Spinal cord (tissue), 10 donors: ENCODE measurements around the gene MRPL50. TPM values are rescaled to one million over a fixed set of nuclear protein-coding genes. Genes with fewer than 3 reads are reported as not detected.
A peak's percentile ranks its signal among the peaks of the same experiment; 100 is the strongest.

Experiments
- DNase-seq, 6 donors: peaks; one replicate each; pipeline versions ENCODE4 v3.0.0 to v3.0.0-alpha.2; 2013 to 2015; ENCODE audit warnings: low spot score in 6 of 6, low read depth in 4 of 6
- H3K27ac ChIP-seq: one replicate; pipeline ENCODE4 v1.5.1; 2013; ENCODE audit warnings: low read depth, low read length, control low read depth
- H3K27me3 ChIP-seq: one replicate; pipeline ENCODE4 v1.6.1; 2013; ENCODE audit warnings: low read length; ENCODE audit not compliant: control insufficient read depth, insufficient read depth
- H3K36me3 ChIP-seq: one replicate; pipeline ENCODE4 v1.6.1; 2013; ENCODE audit warnings: low read length; ENCODE audit not compliant: control insufficient read depth, insufficient read depth
- H3K4me1 ChIP-seq: one replicate; pipeline ENCODE4 v1.6.1; 2013; ENCODE audit warnings: low read length; ENCODE audit not compliant: control insufficient read depth, insufficient read depth
- H3K4me3 ChIP-seq: one replicate; pipeline ENCODE4 v1.5.1; 2013; ENCODE audit warnings: low read depth, low read length, control low read depth
- H3K9me3 ChIP-seq: one replicate; pipeline ENCODE4 v1.6.1; 2013; ENCODE audit warnings: low read length; ENCODE audit not compliant: control insufficient read depth, insufficient read depth
- WGBS: methylation state at CpG from one replicate; pipeline ENCODE4 v1.1.5; 2013; ENCODE audit warnings: missing lambda C conversion rate; ENCODE audit not compliant: insufficient coverage; 5-methylcytosine and 5-hydroxymethylcytosine counted together
- polyA plus RNA-seq, 2 donors: library from polyadenylated mRNA; unstranded; fragments of 120-200 nt; gene quantifications; one replicate each; pipeline ENCODE4 v1.2.1, GENCODE V29; 2013; ENCODE audit not compliant: insufficient read length in 2 of 2
- total RNA-seq, 2 donors: library from RNA; depleted of rRNA in 1 of 2; stranded (reverse); fragments of 120-200 nt in 1 of 2; fragments of >200 nt in 1 of 2; gene quantifications; one replicate each; pipeline versions ENCODE4 v1.2.3 to v1.2.4, GENCODE V29; 2013 to 2014
- donor health status: healthy.

Gene MRPL50
- total and polyA plus RNA-seq, 4 donors = 20.2 to 40.6 (median 24.8) TPM

DNA sequence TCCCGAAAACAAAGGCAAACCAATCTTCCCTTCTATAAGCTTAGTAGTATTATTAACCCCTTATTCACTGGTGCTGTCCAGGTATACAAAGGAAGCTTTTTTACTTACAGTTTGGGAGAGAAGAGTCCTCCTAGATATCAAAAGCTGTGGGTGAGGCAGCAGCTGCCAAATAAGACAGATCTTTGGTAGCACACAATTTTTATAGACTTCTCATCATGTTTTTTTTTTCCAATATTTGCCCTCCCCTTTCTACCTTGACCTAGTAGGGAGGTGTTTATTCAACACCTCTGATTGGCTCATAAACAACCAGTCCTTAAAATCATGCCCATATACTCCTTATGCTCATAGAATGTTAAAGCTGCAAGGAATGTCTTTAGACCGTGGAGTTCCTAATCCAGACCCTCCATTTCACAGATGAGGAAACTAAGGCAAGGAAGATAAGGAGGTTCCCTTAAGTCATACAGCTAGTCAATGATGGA is 37.2 kb upstream of the MRPL50 start, which contains the start of gene ALDOB:
TSS of gene ALDOB (minus strand) at position 174 of the 479 bp plus-strand sequence. CDS start 4,887 bp downstream, outside the sequence.
- Histone ChIP-seq H3K4me1 (no peaks in the 10 kb centered on the region), H3K4me3 (no peak within 1 kb of the TSS), H3K36me3 (no peaks in the 10 kb centered on the region), H3K27ac (no peak within 1 kb of the TSS), H3K9me3 (no peaks in the 10 kb centered on the region), H3K27me3 (no peaks in the 10 kb centered on the region)
- DNase-seq = no peak
- no CpG with 5 or more reads among the region's 2 CpGs for WGBS

DNA sequence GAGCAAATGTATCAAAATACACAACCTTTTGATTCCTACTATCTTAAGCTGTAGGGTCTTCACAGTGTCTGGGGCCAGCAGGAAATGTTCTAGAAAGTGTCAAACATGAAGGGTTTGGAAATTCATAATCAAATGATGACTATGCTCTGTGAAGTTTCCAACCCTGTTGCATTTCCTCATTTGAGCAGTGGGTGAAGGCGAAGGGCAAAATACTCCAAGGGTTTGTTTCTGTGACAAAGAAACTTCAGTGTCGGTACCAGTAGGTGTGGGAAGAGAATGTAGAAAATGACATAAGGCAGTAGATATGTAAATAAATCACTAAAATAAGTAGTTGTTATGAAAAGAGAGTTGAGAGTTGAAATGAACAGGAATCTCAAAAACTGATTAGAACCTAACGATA is 36.6 kb upstream of the MRPL50 start:
- H3K9me3 ChIP-seq = no peaks in the 10 kb centered on the region
- H3K36me3 ChIP-seq = no peaks in the 10 kb centered on the region
- H3K27me3 ChIP-seq = no peaks in the 10 kb centered on the region
- no CpG with 5 or more reads among the region's 3 CpGs for WGBS
- DNase-seq = no peak
- no peaks in the 10 kb centered on the region for H3K4me1 ChIP-seq
- H3K27ac ChIP-seq = no peak overlapping the region
- no peak overlapping the region for H3K4me3 ChIP-seq

DNA sequence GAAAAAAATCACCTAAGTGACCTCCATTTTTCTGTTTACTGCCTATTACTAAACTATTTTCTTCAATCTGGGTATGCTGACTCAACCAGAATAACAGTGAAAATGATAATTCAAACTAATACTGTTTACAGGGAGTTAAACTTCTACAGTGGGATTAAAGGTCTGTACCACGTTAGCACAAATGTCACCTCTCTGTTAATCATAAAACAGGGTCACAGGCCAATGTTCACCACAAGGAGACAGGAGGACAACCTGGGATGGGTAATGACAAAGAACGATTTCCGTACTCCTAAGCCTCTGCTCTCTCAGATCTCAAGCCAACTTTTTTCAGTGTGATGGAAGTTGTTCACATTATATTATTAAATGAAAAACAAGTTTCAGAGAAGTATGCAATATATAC is 34.8 kb upstream of the MRPL50 start:
- H3K4me1 ChIP-seq = no peaks in the 10 kb centered on the region
- no peaks in the 10 kb centered on the region for H3K9me3 ChIP-seq
- WGBS = no CpG with 5 or more reads among the region's 3 CpGs
- no peak overlapping the region for H3K27ac ChIP-seq
- H3K4me3 ChIP-seq = no peak overlapping the region
- DNase-seq = no peak
- H3K36me3 ChIP-seq = no peaks in the 10 kb centered on the region
- no peaks in the 10 kb centered on the region for H3K27me3 ChIP-seq

DNA sequence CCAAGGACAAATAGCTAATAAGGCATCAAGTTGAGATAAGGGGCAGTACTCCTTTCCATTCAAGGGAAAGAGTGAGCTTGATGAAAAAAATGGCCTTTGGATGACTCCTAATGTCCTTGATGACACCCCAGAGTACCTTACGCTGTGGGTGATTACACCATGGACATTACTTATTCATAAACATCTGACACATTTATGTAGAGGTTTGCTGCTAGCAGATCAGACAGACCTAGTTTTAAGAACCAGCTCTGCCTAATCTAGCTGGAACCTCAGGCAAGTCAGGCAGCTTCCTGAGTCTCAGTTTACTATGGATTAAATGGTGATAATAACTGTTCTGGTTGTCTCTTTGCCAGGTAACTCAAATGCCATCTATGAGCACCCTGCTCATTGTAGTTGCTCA is 34.3 kb upstream of the MRPL50 start:
- Histone ChIP-seq H3K36me3 (no peaks in the 10 kb centered on the region), H3K27me3 (no peaks in the 10 kb centered on the region), H3K9me3 (no peaks in the 10 kb centered on the region), H3K4me3 (no peak overlapping the region), H3K4me1 (no peaks in the 10 kb centered on the region), H3K27ac (no peak overlapping the region)
- DNase-seq = peak in 1 of 6 donors; percentile 19
- WGBS = no CpG with 5 or more reads among the region's 1 CpG

DNA sequence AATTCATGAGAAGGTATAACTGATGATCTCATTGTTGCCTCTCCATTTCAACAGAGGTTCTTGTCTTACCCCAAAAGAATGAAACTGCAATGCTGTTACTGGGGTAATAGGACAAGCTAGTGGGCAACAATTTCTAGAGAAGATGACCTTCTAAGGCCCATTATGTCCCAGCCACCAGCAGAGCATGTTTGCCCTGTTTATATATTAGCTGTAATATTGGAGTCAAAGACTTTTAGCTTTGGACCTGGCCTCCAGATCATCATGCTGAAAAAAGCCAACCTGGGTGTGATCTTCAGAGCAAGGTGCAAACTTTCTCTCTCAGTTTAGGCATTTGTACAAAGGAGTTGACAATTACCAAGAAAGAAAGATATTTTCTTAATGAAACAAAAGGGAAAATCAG is 33.8 kb upstream of the MRPL50 start:
- no peaks in the 10 kb centered on the region for H3K27me3 ChIP-seq
- no peak for DNase-seq
- no peaks in the 10 kb centered on the region for H3K36me3 ChIP-seq
- no peak overlapping the region for H3K27ac ChIP-seq
- H3K9me3 ChIP-seq = no peaks in the 10 kb centered on the region
- H3K4me1 ChIP-seq = no peaks in the 10 kb centered on the region
- no peak overlapping the region for H3K4me3 ChIP-seq

DNA sequence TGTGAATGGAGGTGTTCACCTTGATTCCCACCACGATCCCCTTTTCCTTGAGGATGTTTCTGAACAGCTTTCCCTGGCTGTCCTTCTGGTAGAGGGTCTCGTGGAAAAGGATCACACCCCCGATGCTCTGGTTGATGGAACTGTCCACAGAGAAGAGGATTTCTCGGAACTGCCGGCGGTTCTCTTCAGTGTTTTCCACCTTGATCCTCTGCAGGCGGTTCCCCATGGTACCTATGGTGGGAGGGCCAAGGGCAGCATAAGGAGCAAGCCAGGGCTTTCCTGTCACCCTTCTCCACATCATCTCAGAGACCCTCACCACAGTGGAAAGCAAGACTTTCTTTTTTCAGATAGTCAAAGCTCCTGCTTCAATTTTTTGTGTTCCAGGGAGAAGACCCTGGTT is 31.3 kb upstream of the MRPL50 start:
- no peak for DNase-seq
- 92% methylated on average over 3 of the region's 7 CpGs for whole genome bisulfite sequencing
- Histone ChIP-seq H3K4me3 (no peak overlapping the region), H3K27ac (no peak overlapping the region), H3K36me3 (no peaks in the 10 kb centered on the region), H3K9me3 (no peaks in the 10 kb centered on the region), H3K4me1 (no peaks in the 10 kb centered on the region), H3K27me3 (no peaks in the 10 kb centered on the region)

DNA sequence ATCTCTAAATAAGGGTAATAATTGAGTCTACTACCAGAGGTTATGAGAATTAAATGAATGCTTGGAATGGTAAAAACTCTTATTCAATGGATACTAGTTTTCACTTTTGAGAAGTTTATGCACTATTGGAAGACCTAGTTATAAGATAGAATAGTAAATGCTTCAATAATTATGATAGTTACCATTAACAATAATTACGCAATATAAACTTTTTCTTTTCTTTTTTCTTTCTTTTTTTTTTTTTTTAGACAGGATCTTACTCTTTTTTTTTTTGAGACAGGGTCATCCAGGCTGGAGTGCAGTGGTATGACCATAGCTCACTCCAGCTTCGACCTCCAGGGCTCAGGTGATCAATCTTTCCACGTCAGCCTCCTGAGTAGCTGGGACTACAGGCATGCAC is 30.5 kb upstream of the MRPL50 start:
- WGBS = 74% methylated on average over 2 of the region's 3 CpGs
- no peak overlapping the region for H3K27ac ChIP-seq
- DNase-seq = no peak
- H3K9me3 ChIP-seq = no peaks in the 10 kb centered on the region
- no peaks in the 10 kb centered on the region for H3K36me3 ChIP-seq
- H3K27me3 ChIP-seq = no peaks in the 10 kb centered on the region
- H3K4me3 ChIP-seq = no peak overlapping the region
- no peaks in the 10 kb centered on the region for H3K4me1 ChIP-seq

DNA sequence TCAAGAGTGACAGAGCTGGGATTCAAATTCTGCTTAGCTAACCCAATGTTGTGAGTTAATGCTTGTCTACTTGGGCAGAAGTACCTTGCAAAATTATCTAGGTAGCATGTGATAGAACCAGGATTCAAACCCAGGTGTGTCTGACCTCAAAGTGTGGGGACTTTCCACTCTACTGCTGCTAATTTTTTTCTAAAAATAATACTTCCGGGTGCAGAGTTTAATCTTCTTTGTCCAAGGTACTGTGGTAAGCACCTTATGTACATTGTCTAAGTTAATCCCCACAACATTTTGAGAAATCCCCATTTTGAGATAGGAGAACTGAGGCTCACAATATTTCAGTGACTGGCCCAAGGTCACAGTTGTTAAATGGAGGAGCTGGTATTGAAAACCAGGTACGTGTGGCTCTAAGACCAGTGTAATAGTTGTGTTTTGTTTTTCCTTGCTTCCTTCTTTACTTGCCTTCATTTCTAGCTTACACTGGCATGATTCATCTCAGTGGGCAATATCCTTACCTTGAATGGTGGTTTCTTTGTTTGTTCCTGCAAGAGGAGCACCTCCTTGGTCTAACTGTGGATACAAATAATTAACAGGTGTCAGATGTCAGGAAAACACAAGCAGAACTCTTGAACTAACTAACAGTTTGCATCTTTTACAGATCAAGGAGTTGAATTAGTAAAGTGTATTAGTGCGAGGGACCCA is 29.7 kb upstream of the MRPL50 start:
- no peaks in the 10 kb centered on the region for H3K9me3 ChIP-seq
- WGBS = no CpG with 5 or more reads among the region's 3 CpGs
- no peaks in the 10 kb centered on the region for H3K36me3 ChIP-seq
- H3K4me3 ChIP-seq = no peak overlapping the region
- no peaks in the 10 kb centered on the region for H3K4me1 ChIP-seq
- DNase-seq = no peak
- no peaks in the 10 kb centered on the region for H3K27me3 ChIP-seq
- H3K27ac ChIP-seq = no peak overlapping the region

DNA sequence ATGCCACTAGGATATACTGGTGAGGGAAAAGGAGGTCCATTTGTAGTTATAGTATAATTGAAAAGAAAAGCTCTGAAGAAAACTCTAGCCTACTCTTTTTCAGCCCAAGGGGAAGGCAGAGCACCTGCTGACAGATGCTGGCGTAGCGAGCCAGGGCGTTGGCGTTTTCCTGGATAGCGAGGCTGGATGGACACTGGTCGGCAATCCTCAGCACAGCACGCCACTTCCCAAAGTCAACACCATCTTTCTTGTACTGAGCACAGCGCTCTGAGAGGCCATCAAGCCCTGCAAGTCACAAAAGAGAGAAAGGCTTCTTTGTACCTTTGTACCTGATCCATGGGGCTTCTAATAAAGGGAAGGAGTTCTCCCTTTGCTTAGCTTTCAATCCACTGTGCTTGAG is 28.9 kb upstream of the MRPL50 start:
- Histone ChIP-seq H3K36me3 (no peaks in the 10 kb centered on the region), H3K27me3 (no peaks in the 10 kb centered on the region), H3K9me3 (no peaks in the 10 kb centered on the region), H3K27ac (no peak overlapping the region), H3K4me1 (no peaks in the 10 kb centered on the region), H3K4me3 (no peak overlapping the region)
- DNase-seq = no peak
- 97% methylated on average over 7 of the region's 8 CpGs for WGBS

DNA sequence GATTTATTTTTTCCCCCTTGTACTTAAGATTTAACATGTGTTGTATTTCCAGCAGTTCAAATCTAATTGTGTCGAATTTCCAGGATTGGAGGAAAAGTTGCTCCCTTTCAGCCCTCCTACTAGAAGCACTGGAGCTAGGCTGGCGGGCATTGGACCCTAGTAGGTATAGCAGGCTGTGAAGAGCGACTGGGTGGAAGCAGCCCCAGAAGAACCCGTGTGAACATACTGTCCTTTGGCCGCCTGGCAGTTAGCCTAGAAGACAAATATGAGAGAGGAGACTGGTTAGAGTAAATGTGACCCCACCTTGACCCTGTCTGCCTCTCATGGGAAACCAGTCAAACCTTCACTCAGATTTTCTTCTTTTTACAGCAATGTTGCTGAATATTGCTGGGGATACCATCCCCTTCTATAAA is 23.2 kb upstream of the MRPL50 start:
- Histone ChIP-seq H3K9me3 (no peaks in the 10 kb centered on the region), H3K27me3 (no peaks in the 10 kb centered on the region), H3K27ac (no peak overlapping the region), H3K36me3 (no peaks in the 10 kb centered on the region), H3K4me3 (no peak overlapping the region), H3K4me1 (no peaks in the 10 kb centered on the region)
- WGBS = 76% methylated on average over 3 of the region's 5 CpGs
- no peak for DNase-seq
